ENCODE data around the gene HUNK. TPM values are rescaled to one million over a fixed set of nuclear protein-coding genes. Genes with fewer than 3 reads are reported as not detected.

Gene HUNK
- total RNA-seq, 1 experiment from 2014 or later: 7.0 TPM

GRCh38 chr21:31938330-31939301 is 65.8 kb downstream of the HUNK start (continued):
- no peak for TF ChIP-seq ZNF425 (CRISPR knock-in tag; conservative IDR thresholded peaks at IDR 0.05)
- no peak for TF ChIP-seq CDX4 (CRISPR knock-in tag; IDR thresholded peaks at IDR 0.05; ENCODE audit: borderline replicate concordance)
- TF ChIP-seq CREB1 (CRISPR knock-in tag; IDR thresholded peaks at IDR 0.05): no peak

GRCh38 chr21:31941694-31942093 is 68.9 kb downstream of the HUNK start:
- Mint-ChIP-seq H3K4me1 (peaks cover 47% of the 10 kb centered on the region), H3K4me3 (no peak overlapping the region), H3K27ac (no peak overlapping the region), H3K36me3 (no peaks in the 10 kb centered on the region), H3K9me3 (no peaks in the 10 kb centered on the region), H3K27me3 (ENCODE audit: low read depth) (peaks cover 48% of the 10 kb centered on the region)
- TF ChIP-seq, protein P1, sequence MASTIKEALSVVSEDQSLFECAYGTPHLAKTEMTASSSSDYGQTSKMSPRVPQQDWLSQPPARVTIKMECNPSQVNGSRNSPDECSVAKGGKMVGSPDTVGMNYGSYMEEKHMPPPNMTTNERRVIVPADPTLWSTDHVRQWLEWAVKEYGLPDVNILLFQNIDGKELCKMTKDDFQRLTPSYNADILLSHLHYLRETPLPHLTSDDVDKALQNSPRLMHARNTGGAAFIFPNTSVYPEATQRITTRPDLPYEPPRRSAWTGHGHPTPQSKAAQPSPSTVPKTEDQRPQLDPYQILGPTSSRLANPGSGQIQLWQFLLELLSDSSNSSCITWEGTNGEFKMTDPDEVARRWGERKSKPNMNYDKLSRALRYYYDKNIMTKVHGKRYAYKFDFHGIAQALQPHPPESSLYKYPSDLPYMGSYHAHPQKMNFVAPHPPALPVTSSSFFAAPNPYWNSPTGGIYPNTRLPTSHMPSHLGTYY (CRISPR knock-in tag; IDR thresholded peaks at IDR 0.05): no peak
- TF ChIP-seq RORB (CRISPR knock-in tag; IDR thresholded peaks at IDR 0.05) (no peak), ETV6 (CRISPR knock-in tag; IDR thresholded peaks at IDR 0.05) (no peak), ELF4 (CRISPR knock-in tag; IDR thresholded peaks at IDR 0.05; ENCODE audit: low read depth) (no peak), SMAD3 (CRISPR knock-in tag; IDR thresholded peaks at IDR 0.05; ENCODE audit: borderline replicate concordance) (no peak), FOXP4 (CRISPR knock-in tag; IDR thresholded peaks at IDR 0.05) (no peak), EMX1 (CRISPR knock-in tag; IDR thresholded peaks at IDR 0.05) (no peak), ZNF232 (CRISPR knock-in tag; IDR thresholded peaks at IDR 0.05) (no peak)
- TF ChIP-seq, protein P2, sequence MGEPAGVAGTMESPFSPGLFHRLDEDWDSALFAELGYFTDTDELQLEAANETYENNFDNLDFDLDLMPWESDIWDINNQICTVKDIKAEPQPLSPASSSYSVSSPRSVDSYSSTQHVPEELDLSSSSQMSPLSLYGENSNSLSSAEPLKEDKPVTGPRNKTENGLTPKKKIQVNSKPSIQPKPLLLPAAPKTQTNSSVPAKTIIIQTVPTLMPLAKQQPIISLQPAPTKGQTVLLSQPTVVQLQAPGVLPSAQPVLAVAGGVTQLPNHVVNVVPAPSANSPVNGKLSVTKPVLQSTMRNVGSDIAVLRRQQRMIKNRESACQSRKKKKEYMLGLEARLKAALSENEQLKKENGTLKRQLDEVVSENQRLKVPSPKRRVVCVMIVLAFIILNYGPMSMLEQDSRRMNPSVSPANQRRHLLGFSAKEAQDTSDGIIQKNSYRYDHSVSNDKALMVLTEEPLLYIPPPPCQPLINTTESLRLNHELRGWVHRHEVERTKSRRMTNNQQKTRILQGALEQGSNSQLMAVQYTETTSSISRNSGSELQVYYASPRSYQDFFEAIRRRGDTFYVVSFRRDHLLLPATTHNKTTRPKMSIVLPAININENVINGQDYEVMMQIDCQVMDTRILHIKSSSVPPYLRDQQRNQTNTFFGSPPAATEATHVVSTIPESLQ (CRISPR knock-in tag; IDR thresholded peaks at IDR 0.05): no peak
- ATAC-seq (no peak), DNase-seq (ENCODE audit: low spot score) (no peak)
- ChIA-PET POLR2A (no interaction called here), CTCF (no interaction called here)

DNA sequence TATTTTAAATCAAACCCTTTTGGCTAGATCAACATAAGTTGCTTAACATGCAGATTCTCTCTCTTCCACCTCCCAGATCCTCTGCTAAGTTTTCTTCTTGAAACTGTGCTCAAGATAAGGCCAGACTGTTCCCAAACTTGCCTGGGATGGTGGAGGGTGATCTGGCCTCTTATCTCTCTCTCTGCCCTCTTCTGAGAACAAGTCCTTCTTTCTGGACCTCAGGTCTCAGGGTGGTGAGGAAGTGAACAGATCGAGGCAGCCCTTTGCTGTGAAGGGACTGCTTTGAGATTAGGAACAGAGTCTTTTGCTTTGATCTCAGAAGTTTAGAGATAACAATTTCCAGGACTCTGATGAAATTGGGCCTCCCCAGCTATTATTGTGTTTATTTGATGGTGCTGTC is 70.7 kb downstream of the HUNK start:
- Mint-ChIP-seq H3K4me1 (peaks cover 47% of the 10 kb centered on the region), H3K27me3 (ENCODE audit: low read depth) (peaks cover 48% of the 10 kb centered on the region), H3K4me3 (no peak overlapping the region), H3K27ac (no peak overlapping the region), H3K36me3 (peaks cover 3% of the 10 kb centered on the region; the same call in 1 of the 2 replicates), H3K9me3 (no peaks in the 10 kb centered on the region)
- CTCF ChIA-PET: interaction anchor here (0.8 to 1.1 kb wide), 3 partner anchors 10 to 157 kb away, joined by 3 to 5 read pairs (median 3); no protein-coding TSS in a partner anchor
- POLR2A ChIA-PET: interaction anchor here (1.0 kb wide), 1 partner anchor 10 kb away, joined by 3 read pairs; no protein-coding TSS in a partner anchor
- ATAC-seq (peak; percentile 44), DNase-seq (ENCODE audit: low spot score) (no peak)
- TF ChIP-seq, protein P3, sequence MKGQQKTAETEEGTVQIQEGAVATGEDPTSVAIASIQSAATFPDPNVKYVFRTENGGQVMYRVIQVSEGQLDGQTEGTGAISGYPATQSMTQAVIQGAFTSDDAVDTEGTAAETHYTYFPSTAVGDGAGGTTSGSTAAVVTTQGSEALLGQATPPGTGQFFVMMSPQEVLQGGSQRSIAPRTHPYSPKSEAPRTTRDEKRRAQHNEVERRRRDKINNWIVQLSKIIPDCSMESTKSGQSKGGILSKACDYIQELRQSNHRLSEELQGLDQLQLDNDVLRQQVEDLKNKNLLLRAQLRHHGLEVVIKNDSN (CRISPR knock-in tag; IDR thresholded peaks at IDR 0.05): no peak
- TF ChIP-seq NFYB (CRISPR knock-in tag; conservative IDR thresholded peaks at IDR 0.05; ENCODE audit: low read depth): no peak
- no peak for TF ChIP-seq ZNF423 (CRISPR knock-in tag; IDR thresholded peaks at IDR 0.05)
- no peak for TF ChIP-seq MYBL2 (CRISPR knock-in tag; IDR thresholded peaks at IDR 0.05)
- TF ChIP-seq JAZF1 (CRISPR knock-in tag; IDR thresholded peaks at IDR 0.05): no peak
- TF ChIP-seq AFF4 (CRISPR knock-in tag; IDR thresholded peaks at IDR 0.05; ENCODE audit: borderline replicate concordance): no peak
- no peak for TF ChIP-seq SP1 (CRISPR knock-in tag; conservative IDR thresholded peaks at IDR 0.05)
- TF ChIP-seq ZBTB21 (CRISPR knock-in tag; IDR thresholded peaks at IDR 0.05; ENCODE audit: borderline replicate concordance): no peak
